Muscle of leg (tissue), 11 donors: ENCODE results near the gene LDLRAD3. TPM values are rescaled to one million over a fixed set of nuclear protein-coding genes. Genes with fewer than 3 reads are reported as not detected.

ENCODE experiments used
- DNase-seq: peaks from one replicate; pipeline ENCODE4 v3.0.0; 2013
- H3K27ac ChIP-seq: one replicate; pipeline ENCODE4 v1.5.1; 2013; ENCODE audit warnings: mild to moderate bottlenecking, low read length, control low read depth
- H3K27me3 ChIP-seq: one replicate; pipeline ENCODE4 v1.6.1; 2013; ENCODE audit warnings: low read length; ENCODE audit not compliant: control insufficient read depth, insufficient read depth
- H3K36me3 ChIP-seq: one replicate; pipeline ENCODE4 v1.6.1; 2013; ENCODE audit warnings: low read length; ENCODE audit not compliant: control insufficient read depth, insufficient read depth
- H3K4me1 ChIP-seq: one replicate; pipeline ENCODE4 v1.6.1; 2013; ENCODE audit warnings: low read length; ENCODE audit not compliant: control insufficient read depth, insufficient read depth
- H3K4me3 ChIP-seq: one replicate; pipeline ENCODE4 v1.5.1; 2013; ENCODE audit warnings: low read length, control low read depth
- H3K9me3 ChIP-seq: replicated peaks from 2 replicates; pipeline ENCODE4 v1.6.1; 2013; ENCODE audit warnings: low read depth, low read length; ENCODE audit not compliant: control insufficient read depth
- WGBS: methylation state at CpG from one replicate; pipeline ENCODE4 v1.1.5; 2013; ENCODE audit warnings: missing lambda C conversion rate; ENCODE audit not compliant: insufficient coverage; 5-methylcytosine and 5-hydroxymethylcytosine counted together
- polyA plus RNA-seq, 8 donors: library from polyadenylated mRNA; unstranded; fragments of 120-200 nt; gene quantifications; one replicate each; pipeline versions ENCODE4 v1.2.1 to v1.2.3, GENCODE V29; 2013; ENCODE audit warnings: inconsistent platforms in 1 of 8, low replicate concordance in 1 of 8; ENCODE audit not compliant: insufficient read length in 8 of 8, insufficient read depth in 1 of 8
- total RNA-seq: library from RNA; stranded (reverse); fragments of 120-200 nt; gene quantifications from one replicate; pipeline ENCODE4 v1.2.4, GENCODE V29; 2013

LDLRAD3 gene
- total and polyA plus RNA-seq, 9 donors, result 12.0 to 28.6 (median 20.9) TPM

DNA sequence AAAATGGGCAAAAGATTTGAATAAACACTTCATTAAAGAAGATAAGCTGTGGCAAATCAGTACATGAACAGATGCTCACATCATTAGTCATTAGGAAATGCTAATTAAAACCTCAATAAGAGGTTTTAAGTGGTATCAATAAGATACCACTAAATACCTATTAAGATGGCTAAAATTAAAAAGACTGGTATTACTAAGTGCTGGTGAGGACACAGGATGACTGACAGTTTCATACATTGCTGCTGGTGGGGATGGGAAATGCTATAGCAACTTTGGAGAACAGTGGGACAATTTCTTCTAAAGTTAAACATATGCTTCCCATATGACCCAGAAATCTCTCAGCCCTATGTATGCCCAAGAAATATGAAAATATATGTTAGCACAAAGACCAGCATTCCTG, 276.1 kb downstream of the LDLRAD3 start:
- DNase-seq, result no peak
- no peak overlapping the region for H3K27ac ChIP-seq
- H3K36me3 ChIP-seq, result peaks cover 14% of the 10 kb centered on the region
- no peak overlapping the region for H3K4me3 ChIP-seq
- H3K4me1 ChIP-seq, result peaks cover 3% of the 10 kb centered on the region
- no peaks in the 10 kb centered on the region for H3K27me3 ChIP-seq
- peaks cover 8% of the 10 kb centered on the region for H3K9me3 ChIP-seq

DNA sequence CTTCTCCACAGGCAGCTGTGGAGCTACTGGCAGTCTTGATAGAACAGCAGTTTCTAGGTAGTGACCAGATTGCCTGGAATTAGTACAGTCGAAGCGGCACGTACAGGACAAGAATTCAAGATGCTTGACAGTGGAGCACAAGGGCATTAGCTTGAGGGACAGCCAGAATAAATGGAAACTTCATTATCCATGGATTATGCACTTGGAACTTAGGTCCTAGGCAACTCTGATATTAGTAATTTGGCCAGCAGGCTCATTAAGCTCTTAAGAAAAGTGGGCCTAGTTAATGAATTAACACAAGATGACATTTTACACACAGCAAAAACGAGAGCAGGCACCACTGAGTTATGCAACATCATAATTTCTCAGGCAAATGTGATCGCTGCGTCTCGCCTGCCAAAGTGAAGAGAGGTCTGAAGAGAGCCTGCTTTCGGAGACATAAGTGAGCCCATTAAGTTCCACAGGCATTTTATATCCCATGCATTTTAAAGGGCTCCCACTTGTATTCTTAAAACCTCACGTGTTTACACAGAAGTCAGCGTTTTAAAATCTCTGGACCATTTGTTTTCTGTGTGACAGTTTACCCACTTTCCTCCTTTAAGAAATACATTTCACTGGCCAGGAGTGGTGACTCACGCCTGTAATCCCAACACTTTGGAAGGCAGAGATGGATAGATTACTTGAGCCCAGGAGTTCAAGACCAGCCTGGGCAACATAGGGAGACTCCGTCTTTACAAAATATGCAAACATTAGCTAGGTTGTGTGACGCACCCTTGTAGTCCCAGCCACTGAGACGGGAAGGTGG, 279.2 kb downstream of the LDLRAD3 start:
- WGBS, result 46% methylated on average over 10 of the region's 14 CpGs
- Histone ChIP-seq H3K4me3 (no peak overlapping the region), H3K27ac (no peak overlapping the region), H3K36me3 (peaks cover 10% of the 10 kb centered on the region), H3K4me1 (no peaks in the 10 kb centered on the region), H3K27me3 (no peaks in the 10 kb centered on the region), H3K9me3 (peaks cover 8% of the 10 kb centered on the region)
- peak; percentile 45 for DNase-seq

DNA sequence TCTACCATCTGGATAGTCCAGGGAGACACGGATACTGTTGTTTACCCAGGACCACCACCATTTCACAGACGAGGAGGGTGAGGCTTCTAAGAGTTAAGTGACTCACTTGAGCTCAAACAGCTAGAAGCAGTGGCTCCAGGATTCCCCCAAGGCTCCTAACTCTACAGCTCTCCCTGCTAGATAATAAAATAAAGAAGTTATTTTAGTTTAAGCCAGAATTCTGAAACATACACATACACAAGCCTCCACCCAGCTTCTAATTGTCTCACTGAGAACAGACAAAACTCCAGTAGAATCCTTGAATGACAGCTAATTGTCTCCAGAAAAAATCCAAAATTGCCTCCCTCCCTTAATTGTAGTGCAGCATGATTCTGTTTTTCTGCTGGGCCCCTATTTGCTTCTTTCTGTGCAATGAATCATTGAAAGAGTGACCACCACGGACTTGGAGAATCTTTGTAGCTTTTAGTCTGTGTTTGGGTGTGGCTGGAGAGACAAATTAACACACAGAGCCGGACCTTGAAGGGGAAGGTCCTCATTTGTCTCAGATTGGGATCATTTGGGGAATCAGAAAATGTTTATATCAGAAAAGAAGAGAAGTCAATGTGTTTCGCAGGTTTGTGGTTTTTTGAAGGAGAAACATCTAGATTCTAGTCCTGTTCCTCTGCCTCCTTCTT, 280.5 kb downstream of the LDLRAD3 start:
- Histone ChIP-seq H3K27ac (no peak overlapping the region), H3K27me3 (no peaks in the 10 kb centered on the region), H3K4me3 (no peak overlapping the region), H3K36me3 (peaks cover 15% of the 10 kb centered on the region), H3K4me1 (no peaks in the 10 kb centered on the region), H3K9me3 (peaks cover 5% of the 10 kb centered on the region)
- 40% methylated on average over 2 of the region's 5 CpGs for WGBS
- DNase-seq, result no peak

DNA sequence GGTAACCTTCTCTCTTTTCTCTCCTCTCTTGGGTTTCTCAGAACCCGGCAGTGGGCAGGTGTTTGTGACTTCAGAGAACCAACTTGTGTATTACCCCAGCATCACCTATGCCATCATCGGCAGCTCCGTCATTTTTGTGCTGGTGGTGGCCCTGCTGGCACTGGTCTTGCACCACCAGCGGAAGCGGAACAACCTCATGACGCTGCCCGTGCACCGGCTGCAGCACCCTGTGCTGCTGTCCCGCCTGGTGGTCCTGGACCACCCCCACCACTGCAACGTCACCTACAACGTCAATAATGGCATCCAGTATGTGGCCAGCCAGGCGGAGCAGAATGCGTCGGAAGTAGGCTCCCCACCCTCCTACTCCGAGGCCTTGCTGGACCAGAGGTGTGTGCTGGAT, 283.2 kb downstream of the LDLRAD3 start:
- Histone ChIP-seq H3K4me1 (no peaks in the 10 kb centered on the region), H3K27me3 (no peaks in the 10 kb centered on the region), H3K27ac (no peak overlapping the region), H3K36me3 (peaks cover 30% of the 10 kb centered on the region), H3K4me3 (no peak overlapping the region), H3K9me3 (no peaks in the 10 kb centered on the region)
- WGBS, result 97% methylated on average over 8 of the region's 15 CpGs
- no peak for DNase-seq

DNA sequence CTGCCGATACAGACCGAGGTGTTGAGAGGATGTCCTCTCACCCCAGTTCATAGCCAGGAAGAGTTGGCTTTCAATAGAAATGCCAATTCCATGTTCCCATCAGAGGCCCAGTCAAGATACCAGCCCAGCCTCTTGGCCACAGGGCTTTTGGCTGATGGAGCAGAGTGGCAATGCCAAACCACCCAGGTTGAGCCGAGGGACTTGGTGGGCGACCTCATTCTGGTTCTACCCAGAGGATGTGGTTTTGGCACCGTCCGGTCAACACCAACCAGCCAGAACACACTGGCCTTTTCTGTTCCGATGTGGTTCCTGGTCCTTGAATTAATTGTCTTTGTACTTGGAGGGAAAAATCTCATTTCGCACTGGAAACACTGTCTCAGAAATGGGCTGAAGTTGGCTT, 284.8 kb downstream of the LDLRAD3 start:
- H3K4me3 ChIP-seq, result no peak overlapping the region
- H3K36me3 ChIP-seq, result peaks cover 33% of the 10 kb centered on the region
- no peak for DNase-seq
- no peak overlapping the region for H3K27ac ChIP-seq
- WGBS, result 94% methylated on average over 5 of the region's 8 CpGs
- no peaks in the 10 kb centered on the region for H3K27me3 ChIP-seq
- H3K4me1 ChIP-seq, result no peaks in the 10 kb centered on the region
- H3K9me3 ChIP-seq, result no peaks in the 10 kb centered on the region

DNA sequence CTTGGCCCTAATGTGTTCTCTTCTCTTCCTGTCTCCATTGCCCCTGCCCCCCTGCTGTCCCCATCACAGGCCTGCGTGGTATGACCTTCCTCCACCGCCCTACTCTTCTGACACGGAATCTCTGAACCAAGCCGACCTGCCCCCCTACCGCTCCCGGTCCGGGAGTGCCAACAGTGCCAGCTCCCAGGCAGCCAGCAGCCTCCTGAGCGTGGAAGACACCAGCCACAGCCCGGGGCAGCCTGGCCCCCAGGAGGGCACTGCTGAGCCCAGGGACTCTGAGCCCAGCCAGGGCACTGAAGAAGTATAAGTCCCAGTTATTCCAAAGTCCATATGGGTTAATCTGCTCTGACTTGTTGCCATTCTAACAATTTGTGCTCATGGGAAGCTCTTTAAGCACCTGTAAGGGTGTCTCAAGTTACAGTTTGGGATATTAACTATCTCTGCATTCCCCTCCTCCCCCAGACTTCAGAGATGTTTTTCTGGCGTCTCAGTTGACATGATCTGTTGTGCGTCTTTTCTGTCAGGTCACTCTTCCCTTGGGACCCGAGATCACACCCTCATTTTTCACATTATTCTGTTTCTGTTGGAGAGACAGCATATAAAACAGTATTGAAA, 285.3 kb downstream of the LDLRAD3 start:
- 81% methylated on average over 10 of the region's 12 CpGs for WGBS
- no peak overlapping the region for H3K27ac ChIP-seq
- no peak for DNase-seq

DNA sequence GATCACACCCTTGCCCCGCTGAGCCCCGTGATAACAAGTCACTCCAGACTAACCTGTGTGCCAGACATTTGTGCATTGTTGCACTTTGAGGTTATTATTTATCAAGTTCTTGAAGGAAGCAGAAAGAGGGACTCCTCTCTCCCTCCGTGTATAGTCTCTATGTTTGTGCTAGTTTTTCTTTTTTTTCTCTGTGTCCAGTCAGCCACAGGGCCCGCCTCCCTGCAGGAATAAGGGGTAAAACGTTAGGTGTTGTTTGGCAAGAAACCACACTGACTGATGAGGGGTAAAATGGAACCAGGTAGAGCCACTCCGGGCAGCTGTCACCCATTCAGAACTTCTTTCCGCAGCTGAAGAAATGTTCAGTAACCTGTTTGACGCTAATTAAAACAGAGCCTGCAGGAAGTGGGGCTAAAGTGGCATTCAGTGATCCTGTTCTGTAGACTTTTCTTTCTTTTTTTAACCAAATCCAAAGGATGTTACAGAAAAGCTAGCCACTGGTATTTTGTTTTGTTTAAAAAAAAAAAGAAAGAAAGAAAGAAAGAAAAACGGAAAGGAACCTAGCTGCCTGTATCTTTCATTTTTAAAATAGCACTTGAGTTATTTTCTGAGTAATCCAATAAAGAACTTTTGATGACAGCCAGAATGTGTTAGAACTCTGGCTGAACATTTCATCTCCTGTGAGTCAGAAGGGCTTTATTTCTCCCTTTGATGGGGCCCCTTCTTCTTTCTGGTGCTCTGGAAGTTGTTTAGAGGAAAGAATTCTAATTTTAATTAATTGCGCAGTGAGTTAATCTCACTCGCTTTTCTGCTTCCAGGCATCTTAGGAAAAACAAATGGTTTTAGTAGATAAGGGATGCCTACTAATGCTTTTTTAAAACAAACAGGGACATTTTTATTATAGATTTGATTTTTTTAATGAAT, 287.2 kb downstream of the LDLRAD3 start:
- Histone ChIP-seq H3K27me3 (no peaks in the 10 kb centered on the region), H3K9me3 (no peaks in the 10 kb centered on the region), H3K36me3 (peaks cover 33% of the 10 kb centered on the region), H3K4me3 (no peak overlapping the region), H3K27ac (no peak overlapping the region), H3K4me1 (no peaks in the 10 kb centered on the region)
- WGBS, result no CpG with 5 or more reads among the region's 11 CpGs
- peak; percentile 31 for DNase-seq

More for the DNA sequence above, 285.3 kb downstream of the LDLRAD3 start:
- Histone ChIP-seq H3K4me3 (no peak overlapping the region), H3K9me3 (no peaks in the 10 kb centered on the region), H3K27me3 (no peaks in the 10 kb centered on the region), H3K4me1 (no peaks in the 10 kb centered on the region), H3K36me3 (peaks cover 33% of the 10 kb centered on the region)

DNA sequence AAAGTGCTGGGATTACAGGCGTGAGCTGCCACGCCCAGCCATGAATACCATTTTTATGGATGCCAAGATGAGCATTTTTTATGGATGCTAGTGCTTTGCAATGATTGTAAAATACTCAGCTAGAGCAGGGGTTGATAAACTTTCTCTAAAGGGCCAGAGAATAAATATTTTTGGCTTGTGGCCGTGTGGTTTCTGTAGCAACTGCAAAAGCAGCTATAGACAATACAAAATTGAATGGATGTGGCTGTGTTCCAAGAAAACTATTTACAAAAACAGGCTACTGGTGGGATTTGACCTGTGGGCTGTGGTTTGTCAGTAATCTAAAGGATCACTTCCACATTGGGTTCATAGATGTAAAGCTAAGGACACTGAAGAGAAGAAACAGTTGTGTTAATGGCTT, 289.3 kb downstream of the LDLRAD3 start:
- Histone ChIP-seq H3K9me3 (no peaks in the 10 kb centered on the region), H3K27ac (no peak overlapping the region), H3K4me3 (no peak overlapping the region), H3K27me3 (no peaks in the 10 kb centered on the region), H3K36me3 (peaks cover 25% of the 10 kb centered on the region), H3K4me1 (no peaks in the 10 kb centered on the region)
- DNase-seq, result peak; percentile 85
- WGBS, result 17% methylated on average over 1 of the region's 3 CpGs

DNA sequence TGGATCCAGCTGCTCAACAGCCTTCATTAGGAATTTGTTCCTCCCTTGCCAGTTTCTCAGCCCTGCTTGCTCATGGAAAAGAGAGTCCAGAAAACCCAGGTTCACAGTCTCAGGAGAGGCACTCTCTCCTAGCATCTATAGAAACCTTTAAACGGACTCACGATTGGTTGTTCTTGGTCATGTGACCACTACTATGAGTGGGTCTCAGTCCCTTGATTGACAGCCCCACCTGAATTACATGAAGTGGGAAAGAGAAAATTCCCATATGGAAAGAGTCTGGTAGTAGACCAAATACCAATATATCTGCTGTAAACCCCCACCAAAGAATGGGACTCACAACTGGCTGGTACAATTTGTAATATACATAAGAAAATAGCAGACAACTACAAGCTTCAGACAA, 291.0 kb downstream of the LDLRAD3 start:
- Histone ChIP-seq H3K27me3 (no peaks in the 10 kb centered on the region), H3K4me3 (no peak overlapping the region), H3K9me3 (no peaks in the 10 kb centered on the region), H3K36me3 (peaks cover 14% of the 10 kb centered on the region), H3K4me1 (no peaks in the 10 kb centered on the region), H3K27ac (no peak overlapping the region)
- no peak for DNase-seq
- no CpG with 5 or more reads among the region's 2 CpGs for WGBS
